ENCODE results near the gene LRRTM1. TPM values are rescaled to one million over a fixed set of nuclear protein-coding genes. Genes with fewer than 3 reads are reported as not detected.
A peak's percentile ranks its signal among the peaks of the same experiment; 100 is the strongest.

Gene LRRTM1
- total RNA-seq, 1 donor from 2014 or later = 29.1 TPM

DNA sequence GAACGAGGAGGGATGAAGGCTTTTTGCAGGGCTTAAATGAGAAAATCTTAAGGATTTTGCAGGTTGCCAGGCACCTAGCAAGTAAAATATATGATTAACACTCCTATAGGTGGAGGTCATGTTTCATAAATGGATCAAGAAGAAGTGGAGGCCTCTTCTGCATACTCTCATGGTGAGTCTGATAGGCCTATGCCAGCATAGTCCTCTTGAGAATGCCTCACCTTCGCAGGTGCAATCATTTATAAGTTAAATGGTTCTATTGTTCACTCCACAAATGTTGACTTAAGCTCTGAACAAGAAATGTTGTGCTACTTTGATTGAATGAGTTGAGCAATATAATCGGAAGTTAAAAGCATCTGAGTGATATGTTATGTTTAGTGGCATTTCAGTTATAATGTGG lies 12.1 kb downstream of the LRRTM1 start:
- TF ChIP-seq, protein P1, sequence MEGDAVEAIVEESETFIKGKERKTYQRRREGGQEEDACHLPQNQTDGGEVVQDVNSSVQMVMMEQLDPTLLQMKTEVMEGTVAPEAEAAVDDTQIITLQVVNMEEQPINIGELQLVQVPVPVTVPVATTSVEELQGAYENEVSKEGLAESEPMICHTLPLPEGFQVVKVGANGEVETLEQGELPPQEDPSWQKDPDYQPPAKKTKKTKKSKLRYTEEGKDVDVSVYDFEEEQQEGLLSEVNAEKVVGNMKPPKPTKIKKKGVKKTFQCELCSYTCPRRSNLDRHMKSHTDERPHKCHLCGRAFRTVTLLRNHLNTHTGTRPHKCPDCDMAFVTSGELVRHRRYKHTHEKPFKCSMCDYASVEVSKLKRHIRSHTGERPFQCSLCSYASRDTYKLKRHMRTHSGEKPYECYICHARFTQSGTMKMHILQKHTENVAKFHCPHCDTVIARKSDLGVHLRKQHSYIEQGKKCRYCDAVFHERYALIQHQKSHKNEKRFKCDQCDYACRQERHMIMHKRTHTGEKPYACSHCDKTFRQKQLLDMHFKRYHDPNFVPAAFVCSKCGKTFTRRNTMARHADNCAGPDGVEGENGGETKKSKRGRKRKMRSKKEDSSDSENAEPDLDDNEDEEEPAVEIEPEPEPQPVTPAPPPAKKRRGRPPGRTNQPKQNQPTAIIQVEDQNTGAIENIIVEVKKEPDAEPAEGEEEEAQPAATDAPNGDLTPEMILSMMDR (conservative IDR thresholded peaks at IDR 0.05) = no peak
- peaks cover 12% of the 10 kb centered on the region for H3K4me1 Mint-ChIP-seq (ENCODE audit: unreplicated experiment)
- DNase-seq (ENCODE audit: extremely low spot score, unreplicated experiment) = no peak
- H3K27ac Mint-ChIP-seq = no peak overlapping the region
- no peaks in the 10 kb centered on the region for H3K9me3 Mint-ChIP-seq
- peaks cover 21% of the 10 kb centered on the region for H3K27me3 Mint-ChIP-seq
- H3K4me3 Mint-ChIP-seq = no peak overlapping the region
- no peaks in the 10 kb centered on the region for H3K36me3 Mint-ChIP-seq

DNA sequence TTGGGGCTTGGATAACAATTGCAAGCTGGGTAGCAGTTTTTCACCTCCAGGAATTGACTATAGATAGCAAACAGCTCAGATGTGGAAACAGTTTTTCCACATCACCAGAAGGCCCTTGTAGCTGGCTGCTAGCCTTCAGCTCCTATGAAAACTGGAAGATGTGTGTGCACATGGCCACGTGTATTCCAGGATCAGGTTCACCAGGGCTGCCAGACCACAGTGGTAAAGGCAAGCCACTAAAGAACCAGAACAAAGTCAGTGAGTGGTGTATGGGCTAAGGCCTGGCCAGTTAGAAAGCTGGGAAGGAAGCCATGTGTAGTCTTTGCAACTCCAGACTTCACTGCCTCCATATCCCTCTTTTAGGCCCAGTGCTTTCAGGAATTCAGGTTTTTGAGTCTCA lies 12.9 kb downstream of the LRRTM1 start:
- TF ChIP-seq, protein P1 (conservative IDR thresholded peaks at IDR 0.05) = no peak
- no peak for DNase-seq (ENCODE audit: extremely low spot score, unreplicated experiment)
- Mint-ChIP-seq H3K4me3 (no peak overlapping the region), H3K4me1 (ENCODE audit: unreplicated experiment) (peaks cover 12% of the 10 kb centered on the region), H3K36me3 (no peaks in the 10 kb centered on the region), H3K27ac (no peak overlapping the region), H3K9me3 (no peaks in the 10 kb centered on the region), H3K27me3 (peaks cover 20% of the 10 kb centered on the region)

DNA sequence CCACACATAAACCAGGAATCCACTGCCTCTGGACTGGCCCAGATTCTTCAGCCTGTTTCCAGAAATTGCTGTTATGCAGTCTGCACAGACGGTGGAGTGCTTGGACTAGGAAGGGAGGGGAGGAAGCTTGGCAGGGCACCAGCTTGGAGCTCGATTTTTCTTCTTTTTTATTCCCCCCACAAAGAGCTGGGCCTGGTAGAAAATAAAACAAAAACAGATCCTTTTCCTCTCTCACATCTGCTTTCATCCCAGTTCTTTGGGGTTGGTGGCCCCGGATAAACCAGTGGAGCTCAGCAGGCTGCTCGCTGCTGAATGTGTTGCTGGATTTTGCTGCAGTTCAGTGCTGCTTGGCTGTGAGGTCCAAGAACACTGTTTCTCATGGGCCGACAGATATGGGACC lies 16.0 kb downstream of the LRRTM1 start:
- peaks cover 12% of the 10 kb centered on the region for H3K4me1 Mint-ChIP-seq (ENCODE audit: unreplicated experiment)
- no peak overlapping the region for H3K4me3 Mint-ChIP-seq
- peaks cover 6% of the 10 kb centered on the region for H3K9me3 Mint-ChIP-seq
- no peaks in the 10 kb centered on the region for H3K36me3 Mint-ChIP-seq
- peaks cover 19% of the 10 kb centered on the region for H3K27me3 Mint-ChIP-seq
- DNase-seq (ENCODE audit: extremely low spot score, unreplicated experiment) = no peak
- H3K27ac Mint-ChIP-seq = peak overlapping the region; percentile 46
- TF ChIP-seq, protein P1 (conservative IDR thresholded peaks at IDR 0.05) = no peak

DNA sequence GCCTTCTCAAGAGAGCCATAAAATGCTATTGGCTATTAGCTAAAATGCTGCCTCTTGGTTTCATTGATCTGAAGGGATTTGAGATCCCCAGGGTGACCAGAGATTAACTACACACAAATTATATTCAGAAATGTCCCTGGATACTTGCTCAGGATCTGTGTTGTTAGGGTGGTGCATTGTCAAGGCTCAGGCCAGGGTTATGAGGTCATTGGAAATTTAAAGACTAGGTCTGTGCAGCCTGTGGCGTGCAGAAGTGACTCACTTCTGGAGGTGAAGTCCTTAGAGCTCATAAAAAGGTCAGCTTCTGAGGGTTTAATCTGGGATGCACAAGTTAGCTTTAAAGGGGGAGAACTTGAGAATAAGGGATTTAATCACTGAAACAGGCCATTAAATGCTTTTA lies 23.5 kb downstream of the LRRTM1 start:
- DNase-seq (ENCODE audit: extremely low spot score, unreplicated experiment) = no peak
- Mint-ChIP-seq H3K4me1 (ENCODE audit: unreplicated experiment) (peaks cover 6% of the 10 kb centered on the region), H3K4me3 (no peak overlapping the region), H3K9me3 (peaks cover 15% of the 10 kb centered on the region), H3K36me3 (peaks cover 4% of the 10 kb centered on the region), H3K27ac (no peak overlapping the region), H3K27me3 (peaks cover 11% of the 10 kb centered on the region)
- TF ChIP-seq, protein P1 (conservative IDR thresholded peaks at IDR 0.05) = no peak

DNA sequence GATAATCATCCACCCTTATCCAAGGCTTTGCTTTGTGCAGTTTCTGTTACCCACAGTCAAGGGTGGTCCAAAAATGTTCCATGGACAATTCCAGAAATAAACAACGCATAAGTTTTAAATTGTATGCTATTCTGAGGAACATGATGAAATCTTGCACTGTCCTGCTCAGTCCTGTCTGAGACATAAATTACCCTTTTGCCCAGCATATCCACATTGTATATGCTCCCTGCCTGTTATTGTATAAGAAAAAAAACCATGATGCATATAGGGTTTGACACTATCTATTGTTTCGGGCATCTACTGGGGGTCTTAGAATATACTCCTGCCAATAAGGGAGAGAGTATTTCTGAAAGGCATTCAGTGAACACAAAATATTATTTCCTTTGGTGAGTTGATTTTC lies 24.0 kb downstream of the LRRTM1 start:
- TF ChIP-seq, protein P1 (conservative IDR thresholded peaks at IDR 0.05) = no peak
- H3K9me3 Mint-ChIP-seq = peaks cover 15% of the 10 kb centered on the region
- peaks cover 6% of the 10 kb centered on the region for H3K4me1 Mint-ChIP-seq (ENCODE audit: unreplicated experiment)
- no peak overlapping the region for H3K4me3 Mint-ChIP-seq
- DNase-seq (ENCODE audit: extremely low spot score, unreplicated experiment) = no peak
- H3K27me3 Mint-ChIP-seq = peaks cover 8% of the 10 kb centered on the region
- H3K27ac Mint-ChIP-seq = no peak overlapping the region
- peaks cover 4% of the 10 kb centered on the region for H3K36me3 Mint-ChIP-seq

DNA sequence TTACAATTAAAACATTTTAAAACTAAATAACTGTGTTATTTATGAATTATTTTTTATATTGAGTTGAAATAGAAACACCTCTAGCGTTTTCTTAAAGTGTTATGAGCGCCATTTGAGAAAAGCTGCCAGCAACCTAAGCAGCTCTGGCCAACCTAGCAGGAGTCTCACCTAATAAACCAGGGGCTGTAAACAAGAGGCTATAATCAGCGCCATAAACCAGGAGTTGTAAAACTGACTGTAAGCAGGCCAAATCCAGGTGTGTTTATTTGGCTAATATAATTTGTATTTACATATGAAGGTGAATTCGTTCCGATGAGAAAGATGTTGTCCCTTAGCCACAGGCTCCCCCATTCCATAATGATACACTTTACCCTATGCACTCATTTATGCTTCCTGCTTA lies 34.7 kb downstream of the LRRTM1 start:
- TF ChIP-seq, protein P1 (conservative IDR thresholded peaks at IDR 0.05) = no peak
- Mint-ChIP-seq H3K27ac (no peak overlapping the region), H3K36me3 (no peaks in the 10 kb centered on the region), H3K4me3 (no peak overlapping the region), H3K9me3 (no peaks in the 10 kb centered on the region), H3K27me3 (peaks cover 7% of the 10 kb centered on the region), H3K4me1 (ENCODE audit: unreplicated experiment) (no peaks in the 10 kb centered on the region)
- no peak for DNase-seq (ENCODE audit: extremely low spot score, unreplicated experiment)
